Activated naive CD4-positive, alpha-beta T cell treated with anti-CD3 and anti-CD28 coated beads, Interleukin-2, amount 50 U/mL, for 72 hours (primary cell): ENCODE data around the gene WNT6. TPM values are rescaled to one million over a fixed set of nuclear protein-coding genes. Genes with fewer than 3 reads are reported as not detected.
A peak's percentile ranks its signal among the peaks of the same experiment; 100 is the strongest.

Source experiments
- ATAC-seq, 2 donors: fragments of 150-1000 bp; cut with Tn5 transposase; 2 replicates each; pipeline ENCODE4 v1.10.0; 2021; ENCODE audit warnings: mild to moderate bottlenecking in 2 of 2, moderate library complexity in 2 of 2
- DNase-seq, 2 donors: peaks; one replicate each; pipeline ENCODE4 v3.0.0; 2021 to 2022; ENCODE audit warnings: low spot score in 2 of 2
- H3K27ac Mint-ChIP-seq, 2 donors: one replicate each; pipeline ENCODE4 v1.8.0; 2022; ENCODE audit warnings: mild to moderate bottlenecking in 2 of 2, mixed read lengths in 2 of 2
- H3K36me3 Mint-ChIP-seq, 2 donors: one replicate each; pipeline ENCODE4 v1.8.0; 2022; ENCODE audit warnings: mixed read lengths in 2 of 2
- H3K9me3 Mint-ChIP-seq, 2 donors: one replicate each; pipeline ENCODE4 v1.8.0; 2022; ENCODE audit warnings: mixed read lengths in 2 of 2
- total RNA-seq, 2 donors: library from RNA; stranded (reverse); gene quantifications; one replicate each; pipeline ENCODE4 v1.2.3, GENCODE V29; 2022

Gene WNT6
- total RNA-seq, 2 donors from 2014 or later: not detected

GRCh38 chr2:218880102-218880858 lies 20.7 kb downstream of the WNT6 start, which contains the start of gene WNT10A:
Gene WNT10A (plus strand): TSS chr2:218880852. CDS start chr2:218880996, 144 bp downstream.
- H3K36me3 Mint-ChIP-seq: peaks cover 5 to 7% of the 10 kb centered on the region in 2 donors
- DNase-seq (peak; percentile 52 to 71), ATAC-seq (peak; percentile 77 to 79)
- H3K9me3 Mint-ChIP-seq: no peaks in the 10 kb centered on the region
- no peak within 1 kb of the TSS for H3K27ac Mint-ChIP-seq

DNA sequence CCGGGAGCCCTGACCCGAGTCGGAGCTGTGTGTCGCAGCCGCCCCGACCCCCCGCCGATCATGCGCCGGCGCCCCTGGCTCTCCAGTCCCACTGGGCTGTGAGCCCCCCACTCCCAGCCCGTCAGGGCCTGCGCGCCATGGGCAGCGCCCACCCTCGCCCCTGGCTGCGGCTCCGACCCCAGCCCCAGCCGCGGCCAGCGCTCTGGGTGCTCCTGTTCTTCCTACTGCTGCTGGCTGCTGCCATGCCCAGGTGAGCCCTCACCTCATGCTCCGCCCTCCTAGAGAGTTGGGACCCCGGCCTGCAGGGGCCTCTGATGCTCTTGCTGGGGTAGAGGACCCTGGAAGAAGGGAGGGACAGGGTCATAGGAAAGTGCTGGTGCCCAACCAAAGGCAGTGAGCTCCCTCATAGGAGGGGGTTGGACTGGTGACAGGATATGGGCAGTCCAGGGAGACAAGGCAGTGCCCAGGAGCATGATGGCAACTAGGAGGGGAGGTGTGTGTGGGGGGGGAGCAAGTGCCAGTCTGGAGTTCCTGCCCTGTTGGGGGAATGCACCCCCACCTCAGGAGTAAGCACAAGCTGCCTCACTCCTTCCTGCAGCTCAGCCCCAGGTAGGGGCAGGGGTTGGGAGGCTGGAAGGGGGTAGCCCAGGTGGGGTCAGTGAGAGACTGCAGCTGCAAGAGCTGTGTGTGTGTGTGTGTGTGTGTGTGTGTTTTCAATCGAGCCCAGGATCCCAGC lies 21.4 kb downstream of the WNT6 start:
- no peak overlapping the region for H3K27ac Mint-ChIP-seq
- peaks cover 5 to 7% of the 10 kb centered on the region in 2 donors for H3K36me3 Mint-ChIP-seq
- no peaks in the 10 kb centered on the region for H3K9me3 Mint-ChIP-seq
- ATAC-seq (no peak), DNase-seq (no peak)

DNA sequence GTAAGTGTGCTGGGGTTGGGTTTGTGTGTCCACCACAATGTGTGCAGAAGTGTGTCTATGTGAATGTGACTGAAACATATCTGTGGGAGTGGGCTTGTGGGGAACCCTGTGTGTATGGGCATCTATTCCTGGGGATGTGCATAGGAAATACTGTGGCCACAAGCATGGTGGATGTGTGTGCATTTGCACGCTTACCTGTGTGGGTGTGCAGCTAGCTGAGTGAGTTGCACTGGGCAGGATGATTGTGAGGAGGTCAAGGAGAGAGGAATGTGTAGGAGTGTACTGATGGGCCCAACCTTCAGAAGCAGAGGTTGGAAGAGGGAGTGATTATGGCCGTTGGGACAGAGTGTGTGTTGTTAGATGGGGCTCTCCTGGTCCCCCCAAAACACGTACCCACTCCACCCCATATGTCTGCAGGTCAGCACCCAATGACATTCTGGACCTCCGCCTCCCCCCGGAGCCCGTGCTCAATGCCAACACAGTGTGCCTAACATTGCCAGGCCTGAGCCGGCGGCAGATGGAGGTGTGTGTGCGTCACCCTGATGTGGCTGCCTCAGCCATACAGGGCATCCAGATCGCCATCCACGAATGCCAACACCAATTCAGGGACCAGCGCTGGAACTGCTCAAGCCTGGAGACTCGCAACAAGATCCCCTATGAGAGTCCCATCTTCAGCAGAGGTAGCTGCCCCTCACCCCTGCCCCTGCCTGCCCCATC lies 22.3 kb downstream of the WNT6 start:
- no peak for DNase-seq
- H3K36me3 Mint-ChIP-seq: peaks cover 5 to 7% of the 10 kb centered on the region in 2 donors
- no peaks in the 10 kb centered on the region for H3K9me3 Mint-ChIP-seq
- H3K27ac Mint-ChIP-seq: no peak overlapping the region
- ATAC-seq: no peak

GRCh38 chr2:218882461-218882816 lies 22.8 kb downstream of the WNT6 start:
- DNase-seq (no peak), ATAC-seq (no peak)
- H3K27ac Mint-ChIP-seq: no peak overlapping the region
- no peaks in the 10 kb centered on the region for H3K9me3 Mint-ChIP-seq
- peaks cover 5 to 7% of the 10 kb centered on the region in 2 donors for H3K36me3 Mint-ChIP-seq

GRCh38 chr2:218882866-218883366 lies 23.3 kb downstream of the WNT6 start:
- no peaks in the 10 kb centered on the region for H3K9me3 Mint-ChIP-seq
- ATAC-seq (peak in 1 of 2 donors; percentile 39), DNase-seq (no peak)
- H3K27ac Mint-ChIP-seq: no peak overlapping the region
- peaks cover 5 to 7% of the 10 kb centered on the region in 2 donors for H3K36me3 Mint-ChIP-seq

DNA sequence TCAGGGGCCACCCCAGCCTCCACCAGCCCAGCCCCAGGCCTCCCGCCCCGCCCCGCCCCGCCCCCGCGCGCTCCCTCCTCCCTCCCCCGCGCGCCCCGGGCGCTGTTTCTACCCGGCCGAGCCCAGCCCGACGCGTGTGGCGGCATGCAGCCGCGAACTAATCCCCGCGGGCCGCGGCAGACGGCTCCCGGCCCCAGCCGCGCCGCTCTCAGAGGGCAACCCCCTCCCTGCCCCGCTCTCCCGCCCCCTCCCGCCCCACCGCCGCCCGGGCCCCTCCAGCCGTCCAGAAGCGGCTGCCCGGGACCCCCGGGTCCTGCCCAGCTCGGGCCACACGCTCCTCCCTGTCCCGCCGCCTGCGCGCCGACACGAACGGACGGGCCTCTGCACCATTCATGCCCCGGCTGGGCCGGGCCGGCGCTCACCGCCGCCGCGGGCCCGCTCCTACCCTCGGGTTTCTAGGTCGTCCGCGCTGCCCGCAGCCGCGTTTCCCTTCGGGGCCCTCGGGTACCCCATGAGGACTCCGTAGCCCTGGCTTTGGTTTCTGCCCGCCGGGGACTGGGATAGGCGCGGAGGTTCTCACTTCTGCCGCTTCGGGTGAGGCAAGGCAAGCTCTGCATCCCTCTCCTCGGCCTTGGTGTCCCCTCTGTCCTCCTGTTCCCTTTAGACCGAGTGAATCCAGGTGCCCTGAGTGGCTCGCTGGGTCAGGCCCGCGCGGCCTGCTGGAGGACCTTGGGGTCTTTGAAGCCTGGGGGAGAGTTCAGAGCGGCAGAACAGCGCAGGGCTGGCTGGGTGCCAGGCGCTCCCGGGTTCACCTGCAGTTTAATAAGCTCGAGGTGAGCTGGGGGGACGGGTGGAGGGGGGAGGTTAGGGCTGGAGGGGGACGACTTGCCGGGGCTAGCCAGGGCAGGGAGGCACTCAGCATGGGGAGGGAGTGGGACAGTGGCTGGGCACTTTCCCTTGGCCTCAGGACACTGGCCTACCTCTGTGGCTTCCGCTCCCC lies 24.2 kb downstream of the WNT6 start:
- no peaks in the 10 kb centered on the region for H3K9me3 Mint-ChIP-seq
- DNase-seq: no peak

DNA sequence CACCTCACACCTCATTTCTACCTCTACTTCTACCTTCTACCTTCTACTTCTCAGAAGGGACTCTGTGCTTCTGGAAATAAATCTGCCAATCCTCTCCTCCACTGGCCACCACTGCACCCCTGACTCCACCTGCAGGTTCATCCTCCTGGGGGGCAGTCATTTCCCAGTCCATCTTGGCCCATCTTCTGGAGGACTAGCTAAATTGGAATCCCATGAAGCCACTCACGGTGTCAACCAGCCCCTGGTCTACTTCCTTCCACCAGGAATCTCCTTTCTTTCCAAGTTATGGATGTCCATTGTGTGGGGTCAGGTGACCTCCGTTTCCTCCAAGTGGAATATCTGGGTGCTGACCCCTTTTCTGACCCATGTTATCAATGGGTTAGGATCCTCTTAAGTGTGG lies 24.9 kb downstream of the WNT6 start:
- H3K36me3 Mint-ChIP-seq: peaks cover 5 to 7% of the 10 kb centered on the region in 2 donors

More for the DNA sequence above, 24.2 kb downstream of the WNT6 start:
- no peak overlapping the region for H3K27ac Mint-ChIP-seq
- ATAC-seq: no peak
- peaks cover 5 to 7% of the 10 kb centered on the region in 2 donors for H3K36me3 Mint-ChIP-seq

DNA sequence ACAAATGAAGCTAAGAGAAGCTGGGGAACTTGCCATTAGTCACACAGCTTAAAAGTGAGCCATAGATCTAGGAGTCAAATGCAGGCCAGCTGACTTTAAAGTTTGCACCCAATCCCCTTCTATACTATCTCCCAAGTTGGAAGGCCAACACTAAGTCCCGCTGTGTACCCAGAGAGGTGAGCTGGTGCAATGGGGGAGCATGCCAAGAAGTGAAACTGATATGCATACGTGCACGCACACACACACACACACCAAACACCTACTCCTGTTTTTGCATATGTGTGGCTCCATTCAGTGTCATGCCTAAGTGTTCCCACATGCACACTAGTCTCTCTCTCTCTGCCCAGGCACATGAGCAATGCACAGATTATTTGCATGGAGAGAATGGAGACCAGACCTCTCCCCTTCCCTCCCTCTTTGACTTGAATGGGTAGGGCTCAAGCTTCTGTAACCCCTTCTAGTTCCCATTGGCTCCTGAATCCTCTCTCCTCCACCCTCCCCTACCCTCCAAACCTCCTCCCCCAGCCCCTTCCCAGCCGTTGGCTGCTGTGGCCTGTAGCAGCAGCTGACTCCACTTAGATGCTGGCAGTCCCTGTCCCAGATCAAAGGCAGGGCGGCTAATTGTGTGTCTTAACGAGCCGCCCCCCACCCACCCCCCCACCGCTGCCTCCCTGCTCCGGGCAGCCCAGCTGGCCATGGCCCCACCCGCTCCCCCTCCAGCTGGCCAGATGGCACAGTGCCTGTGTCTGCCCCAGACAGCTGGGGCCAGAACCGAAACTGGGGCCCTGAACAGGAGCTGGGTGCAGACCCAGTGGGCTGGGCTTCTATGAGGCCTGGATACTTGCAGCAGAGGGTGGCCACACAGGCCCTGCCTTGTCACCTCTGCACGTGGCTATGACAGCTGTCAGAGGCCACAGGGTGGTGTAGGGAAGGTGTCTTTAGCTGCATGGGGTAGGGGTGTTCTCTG lies 26.7 kb downstream of the WNT6 start:
- ATAC-seq: no peak
- Mint-ChIP-seq H3K36me3 (peaks cover 5 to 7% of the 10 kb centered on the region in 2 donors), H3K27ac (no peak overlapping the region), H3K9me3 (no peaks in the 10 kb centered on the region)
- no peak for DNase-seq

More for the DNA sequence above, 24.9 kb downstream of the WNT6 start:
- Mint-ChIP-seq H3K27ac (no peak overlapping the region), H3K9me3 (no peaks in the 10 kb centered on the region)
- no peak for DNase-seq
- ATAC-seq: no peak

DNA sequence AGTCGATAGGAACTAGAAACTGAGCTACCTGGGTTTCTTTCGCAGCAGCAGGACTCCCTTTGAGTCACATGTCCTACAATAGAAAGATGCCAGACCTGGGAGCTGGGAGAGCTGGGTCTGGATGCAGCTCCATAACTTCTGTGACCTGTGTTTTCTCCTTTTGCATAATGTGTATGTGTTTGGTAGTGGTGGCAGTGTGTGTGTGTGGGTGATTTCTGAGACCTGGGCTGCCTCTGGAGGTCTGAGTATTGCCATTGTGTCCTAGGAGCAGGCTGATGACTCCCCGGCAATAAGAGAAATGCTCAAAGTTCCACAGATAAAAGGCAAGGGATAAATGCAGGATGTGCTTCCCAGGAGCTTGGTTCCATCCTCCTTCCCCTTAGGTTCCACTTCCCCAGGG lies 27.5 kb downstream of the WNT6 start:
- no peak for DNase-seq
- no peak overlapping the region for H3K27ac Mint-ChIP-seq

DNA sequence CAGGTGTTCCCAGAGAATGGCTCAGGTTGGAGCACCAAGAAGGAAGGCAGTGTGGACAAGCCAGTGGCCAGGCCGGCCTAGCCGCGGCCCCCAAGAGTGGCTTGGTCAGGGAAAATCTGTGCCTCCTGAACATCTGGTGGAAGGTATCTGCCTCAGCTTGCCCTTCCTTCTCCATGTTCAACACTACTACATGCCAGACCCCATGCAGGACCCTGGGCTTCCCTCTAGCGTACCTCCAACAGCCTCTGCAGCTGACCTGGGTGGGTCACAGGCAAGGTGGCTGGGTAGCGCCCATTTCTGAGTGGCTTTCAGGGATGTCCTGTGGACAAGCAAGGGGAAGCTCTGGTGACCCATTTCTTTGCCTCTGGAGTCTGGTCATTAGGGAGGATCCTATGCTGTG lies 28.7 kb downstream of the WNT6 start:
- ATAC-seq (no peak), DNase-seq (no peak)
- Mint-ChIP-seq H3K9me3 (no peaks in the 10 kb centered on the region), H3K27ac (no peak overlapping the region), H3K36me3 (peaks cover 5 to 7% of the 10 kb centered on the region in 2 donors)

More for the DNA sequence above, 27.5 kb downstream of the WNT6 start:
- peaks cover 5 to 7% of the 10 kb centered on the region in 2 donors for H3K36me3 Mint-ChIP-seq
- no peak for ATAC-seq
- H3K9me3 Mint-ChIP-seq: no peaks in the 10 kb centered on the region

GRCh38 chr2:218889937-218890336 lies 30.3 kb downstream of the WNT6 start:
- Mint-ChIP-seq H3K27ac (no peak overlapping the region), H3K36me3 (peaks cover 0 to under 1% of the 10 kb centered on the region in 2 donors), H3K9me3 (no peaks in the 10 kb centered on the region)
- ATAC-seq (no peak), DNase-seq (peak in 1 of 2 donors; percentile 54)

DNA sequence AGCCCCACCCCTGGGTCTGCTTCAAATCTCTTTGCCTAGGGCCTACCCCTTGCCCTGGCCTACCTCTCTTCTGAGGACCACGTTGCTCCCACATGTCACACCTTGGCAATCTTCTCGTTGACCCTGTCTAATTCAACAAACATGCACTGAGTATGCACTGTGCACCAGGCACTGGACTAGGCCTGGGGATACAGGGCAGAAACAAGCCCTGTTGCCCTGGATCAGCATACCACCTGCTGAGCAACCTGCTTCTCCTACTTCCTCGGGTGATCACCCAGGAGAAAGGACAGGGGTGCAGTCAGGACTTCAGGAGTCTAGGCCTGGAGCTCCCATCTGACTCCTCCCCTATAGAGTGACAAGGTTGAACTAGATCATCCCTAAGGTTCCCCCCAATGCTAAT lies 30.8 kb downstream of the WNT6 start:
- ATAC-seq: no peak
- no peak overlapping the region for H3K27ac Mint-ChIP-seq
- no peaks in the 10 kb centered on the region for H3K9me3 Mint-ChIP-seq
- no peaks in the 10 kb centered on the region for H3K36me3 Mint-ChIP-seq
- DNase-seq: peak in 1 of 2 donors; percentile 44

DNA sequence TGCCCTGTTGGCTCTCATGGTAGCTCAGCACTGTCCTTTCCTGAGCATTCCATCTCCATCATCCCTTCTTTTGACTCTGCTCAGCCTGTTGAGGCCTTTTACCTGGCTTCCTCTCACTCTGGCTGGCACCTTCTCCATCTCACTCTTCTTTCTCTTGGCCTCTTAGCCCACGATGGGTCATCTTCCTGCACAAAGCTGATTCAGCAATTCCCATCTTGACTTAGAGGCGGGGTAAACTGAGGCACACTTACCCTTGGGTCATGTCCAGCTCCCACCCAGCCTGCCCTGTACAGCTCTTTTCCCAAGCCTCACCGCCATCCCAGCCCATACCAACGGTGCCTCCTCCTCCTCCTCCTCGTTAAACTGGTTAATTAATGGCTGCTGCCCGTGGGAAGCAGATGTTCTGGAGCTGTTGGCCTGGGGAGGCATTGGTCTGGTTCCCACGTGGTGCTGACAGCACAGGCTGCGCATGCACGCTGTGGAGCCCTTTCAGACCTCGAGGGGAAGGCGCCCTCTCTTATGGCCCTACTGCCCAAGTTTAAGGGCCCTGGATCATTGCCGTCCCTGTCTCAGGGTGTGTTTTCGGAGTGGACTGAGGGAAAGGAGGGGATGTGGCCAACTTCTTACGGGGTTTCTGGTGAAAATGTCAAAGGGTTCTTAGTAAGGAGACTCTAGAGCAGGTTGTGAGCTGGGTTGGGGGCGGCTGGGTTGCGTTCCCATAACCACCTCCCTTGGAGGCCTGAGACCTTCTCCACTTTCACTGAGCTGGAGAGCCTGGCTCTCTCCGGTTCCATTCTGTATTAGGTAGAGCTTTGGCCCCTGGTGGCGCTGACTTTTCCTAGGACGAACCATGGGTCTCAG lies 31.9 kb downstream of the WNT6 start:
- DNase-seq: peak in 1 of 2 donors; percentile 47
- no peaks in the 10 kb centered on the region for H3K9me3 Mint-ChIP-seq
- H3K27ac Mint-ChIP-seq: no peak overlapping the region
- no peak for ATAC-seq
- H3K36me3 Mint-ChIP-seq: no peaks in the 10 kb centered on the region
